Esophagus (tissue), 2 donors: Measurements from ENCODE around the gene PSMG2. TPM values are rescaled to one million over a fixed set of nuclear protein-coding genes. Genes with fewer than 3 reads are reported as not detected.
"Not testable (repeated sequence)": the region's sequence is repeated elsewhere in the genome, so short reads cannot be mapped to it uniquely, and the experiment has no call there.

Experiments used
- H3K27ac ChIP-seq, 2 donors: one replicate each; pipeline ENCODE4 v1.5.1; 2013; ENCODE audit warnings: low read depth in 2 of 2, mild to moderate bottlenecking in 2 of 2, inconsistent platforms in 1 of 2, low read length in 1 of 2, moderate library complexity in 1 of 2
- H3K27me3 ChIP-seq, 2 donors: one replicate each; pipeline ENCODE4 v1.6.1; 2013; ENCODE audit warnings: low read length in 2 of 2, control low read depth in 1 of 2, mild to moderate bottlenecking in 1 of 2; ENCODE audit not compliant: insufficient read depth in 2 of 2, control insufficient read depth in 1 of 2
- H3K36me3 ChIP-seq, 2 donors: one replicate each; pipeline ENCODE4 v1.6.1; 2013; ENCODE audit warnings: low read length in 1 of 2; ENCODE audit not compliant: control insufficient read depth in 2 of 2, insufficient read depth in 2 of 2
- H3K4me1 ChIP-seq, 2 donors: one replicate each; pipeline ENCODE4 v1.6.1; 2013; ENCODE audit warnings: low read length in 1 of 2; ENCODE audit not compliant: control insufficient read depth in 2 of 2, insufficient read depth in 2 of 2
- H3K4me3 ChIP-seq, 2 donors: one replicate each; pipeline ENCODE4 v1.5.1; 2013; ENCODE audit warnings: low read length in 2 of 2, mild to moderate bottlenecking in 2 of 2, low read depth in 1 of 2, moderate library complexity in 1 of 2
- H3K9me3 ChIP-seq, 2 donors: one replicate each; pipeline ENCODE4 v1.6.1; 2013; ENCODE audit warnings: mild to moderate bottlenecking in 2 of 2, low read depth in 1 of 2, low read length in 1 of 2, moderate library complexity in 1 of 2; ENCODE audit not compliant: control insufficient read depth in 2 of 2, insufficient read depth in 1 of 2
- WGBS, 2 donors: extraction: QIAGEN DNeasy Blood & Tissue Kit; methylation state at CpG; one replicate each; pipeline ENCODE4 v1.1.7; 2013; 5-methylcytosine and 5-hydroxymethylcytosine counted together
- polyA plus RNA-seq, 2 donors: library from polyadenylated mRNA; stranded (reverse); fragments of 200-250 nt; gene quantifications; one replicate each; pipeline ENCODE4 v1.2.3, GENCODE V29; 2013
- donor health status: healthy with polysubstance abuse.
- donor health status: Bipolar disorder and iron deficiency.

The PSMG2 gene
- polyA plus RNA-seq, 2 donors = 66.6 to 76.6 TPM

DNA sequence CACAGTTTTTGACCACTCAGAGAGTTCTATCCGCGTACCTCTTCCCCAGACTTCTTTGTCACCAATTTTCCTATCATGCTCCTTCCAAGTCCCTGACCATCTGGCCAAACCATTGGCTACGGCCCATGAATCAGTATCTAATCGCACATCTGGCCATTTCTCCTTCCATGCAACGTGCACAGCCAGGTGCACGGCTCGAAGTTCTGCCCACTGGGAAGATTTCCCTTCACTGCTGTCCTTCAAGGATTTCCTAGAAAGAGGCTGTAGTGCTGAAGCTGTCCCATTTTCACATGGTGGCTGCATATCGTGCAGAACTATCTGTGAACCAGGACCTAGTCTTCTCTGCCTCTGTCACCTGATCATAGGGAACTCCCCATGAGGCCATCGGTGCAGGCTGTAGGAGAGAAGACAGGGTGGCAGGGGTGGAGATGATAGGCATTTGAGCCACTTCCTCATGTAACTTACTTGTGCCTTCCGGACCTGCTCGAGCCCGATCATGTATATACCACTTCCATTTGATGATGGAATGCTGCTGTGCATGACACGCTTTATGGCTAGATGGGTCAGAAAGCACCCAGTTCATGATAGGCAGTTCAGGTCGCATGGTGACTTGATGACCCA, 53.9 kb downstream of the PSMG2 start:
- WGBS, 2 donors = 93 to 94% methylated on average over 14 of the region's 14 CpGs

DNA sequence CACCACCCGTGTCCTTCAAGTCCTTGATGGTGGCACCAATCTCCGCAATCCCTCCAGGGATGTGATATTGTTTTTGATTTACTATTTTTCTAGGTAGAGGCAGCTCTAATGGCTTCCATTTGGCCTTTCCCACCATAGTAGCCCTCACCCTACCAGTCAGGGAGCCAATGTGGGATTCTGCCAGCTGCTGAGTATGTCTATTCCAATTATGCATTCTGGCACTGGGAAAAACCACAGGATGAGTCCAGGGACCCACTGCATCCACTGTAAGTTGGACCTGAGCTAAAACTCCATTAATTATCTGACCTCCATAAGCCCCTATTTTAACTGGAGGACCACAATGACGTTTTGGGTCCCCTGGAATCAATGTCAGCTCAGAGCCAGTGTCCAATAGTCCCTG, 55.7 kb downstream of the PSMG2 start:
- not testable (repeated sequence) for H3K27ac ChIP-seq, H3K27me3 ChIP-seq, H3K4me3 ChIP-seq, H3K36me3 ChIP-seq, H3K9me3 ChIP-seq, H3K4me1 ChIP-seq
- WGBS, 2 donors = 77 to 80% methylated on average over 3 of the region's 3 CpGs

More for the DNA sequence above, 53.9 kb downstream of the PSMG2 start:
- H3K4me1 ChIP-seq, H3K36me3 ChIP-seq, H3K27me3 ChIP-seq, H3K4me3 ChIP-seq, H3K9me3 ChIP-seq, H3K27ac ChIP-seq: not testable (repeated sequence)

DNA sequence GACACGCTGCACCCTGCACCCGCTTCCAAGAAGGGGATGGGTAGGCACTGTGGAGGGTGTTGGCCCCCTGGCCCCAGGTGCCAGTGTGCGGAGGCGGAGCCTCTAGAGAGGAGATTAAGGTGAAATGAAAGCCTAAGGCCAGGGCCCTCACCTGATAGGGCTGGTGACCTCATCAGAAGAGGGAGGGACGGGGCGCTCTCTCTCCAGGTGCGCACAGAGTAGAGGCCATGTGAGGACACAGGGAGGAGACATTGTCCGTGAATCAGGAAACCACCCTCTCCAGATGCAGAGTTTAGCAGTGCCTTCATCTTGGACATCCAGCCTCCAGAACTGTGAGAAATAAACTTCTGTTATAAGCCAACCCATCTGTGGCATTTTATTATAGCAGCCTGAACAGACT, 62.3 kb downstream of the PSMG2 start:
- Histone ChIP-seq H3K27ac (no peak overlapping the region), H3K27me3 (no peaks in the 10 kb centered on the region), H3K4me3 (no peak overlapping the region), H3K9me3 (peaks cover 0 to 2% of the 10 kb centered on the region in 2 donors), H3K4me1 (no peaks in the 10 kb centered on the region), H3K36me3 (no peaks in the 10 kb centered on the region)
- 63 to 69% methylated on average over 8 of the region's 8 CpGs for WGBS, 2 donors

DNA sequence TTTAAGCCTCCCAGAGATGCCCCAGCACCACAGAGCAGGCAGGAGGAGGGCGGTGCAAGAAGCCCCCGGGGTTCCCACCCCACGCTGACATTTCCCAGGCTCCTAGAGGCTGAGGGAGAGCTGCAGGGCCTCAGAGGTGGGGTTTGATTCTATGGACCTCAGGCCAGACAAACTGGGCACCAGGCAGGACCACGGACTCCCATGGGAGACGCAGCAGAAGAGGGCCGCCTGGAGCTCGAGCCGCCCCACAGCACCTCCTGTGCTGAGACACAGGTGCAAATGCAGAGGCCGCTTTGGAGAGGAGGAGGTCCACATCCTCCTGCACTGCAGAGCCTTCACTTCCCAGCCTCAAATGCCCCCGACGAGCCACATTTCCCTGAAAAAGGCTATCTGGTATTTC, 62.7 kb downstream of the PSMG2 start:
- Histone ChIP-seq H3K4me1 (no peaks in the 10 kb centered on the region), H3K27ac (no peak overlapping the region), H3K27me3 (no peaks in the 10 kb centered on the region), H3K4me3 (no peak overlapping the region), H3K9me3 (no peaks in the 10 kb centered on the region), H3K36me3 (no peaks in the 10 kb centered on the region)
- 88 to 90% methylated on average over 10 to 11 of the region's 11 CpGs for WGBS, 2 donors

DNA sequence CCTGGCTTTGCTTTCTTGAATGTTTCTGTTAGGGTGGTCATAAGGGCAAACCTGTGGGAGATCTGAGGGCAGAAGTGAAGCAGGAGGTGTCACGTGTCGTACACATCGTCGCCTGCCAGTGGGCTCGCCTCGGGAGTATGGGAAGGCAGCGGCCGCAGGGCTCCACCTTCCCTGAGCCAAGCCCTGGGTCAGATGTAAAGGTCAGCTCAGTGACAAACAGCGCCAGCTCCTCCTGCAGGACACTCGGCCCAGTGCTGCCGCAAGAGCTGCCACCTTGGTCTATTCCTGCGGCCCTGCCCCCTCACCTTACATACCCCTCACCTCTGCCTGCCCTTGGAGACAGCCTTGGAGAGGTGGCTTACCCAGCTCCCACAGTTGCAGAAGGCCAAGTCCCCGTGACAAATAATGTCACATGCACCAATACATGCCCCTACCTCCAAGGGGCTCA, 64.2 kb downstream of the PSMG2 start:
- H3K9me3 ChIP-seq = no peaks in the 10 kb centered on the region
- H3K4me3 ChIP-seq = no peak overlapping the region
- H3K36me3 ChIP-seq = no peaks in the 10 kb centered on the region
- H3K27me3 ChIP-seq = no peaks in the 10 kb centered on the region
- H3K27ac ChIP-seq = no peak overlapping the region
- 58% methylated on average over 13 of the region's 13 CpGs for WGBS, 2 donors
- H3K4me1 ChIP-seq = no peaks in the 10 kb centered on the region

DNA sequence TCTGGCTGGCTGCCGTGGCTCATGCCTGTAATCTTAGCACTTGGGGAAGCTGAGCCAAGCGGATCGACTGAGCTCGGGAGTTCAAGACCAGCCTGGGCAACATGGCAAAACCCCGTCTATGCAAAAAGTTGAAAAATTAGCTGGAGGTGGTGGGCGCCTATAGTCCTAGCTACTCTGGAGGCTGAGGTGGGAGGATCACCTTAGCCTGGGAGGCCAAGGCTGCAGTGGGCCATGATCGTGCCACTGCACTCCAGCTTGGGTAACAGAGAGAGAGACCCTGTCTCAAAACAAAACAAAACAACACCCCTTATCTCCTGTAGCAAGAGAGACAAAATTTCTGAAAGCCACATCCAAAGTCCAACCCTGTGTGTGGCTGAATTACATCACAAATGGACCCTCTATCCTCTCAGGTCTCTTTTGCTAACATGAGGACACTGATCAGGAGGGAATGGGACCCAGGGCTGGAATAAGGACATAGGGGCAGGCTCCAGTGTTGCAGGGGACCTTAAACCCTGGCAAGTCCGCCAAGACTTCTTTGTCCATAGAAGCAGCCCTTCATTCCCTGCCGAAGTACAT, 64.8 kb downstream of the PSMG2 start:
- 92 to 93% methylated on average over 9 of the region's 9 CpGs for WGBS, 2 donors

DNA sequence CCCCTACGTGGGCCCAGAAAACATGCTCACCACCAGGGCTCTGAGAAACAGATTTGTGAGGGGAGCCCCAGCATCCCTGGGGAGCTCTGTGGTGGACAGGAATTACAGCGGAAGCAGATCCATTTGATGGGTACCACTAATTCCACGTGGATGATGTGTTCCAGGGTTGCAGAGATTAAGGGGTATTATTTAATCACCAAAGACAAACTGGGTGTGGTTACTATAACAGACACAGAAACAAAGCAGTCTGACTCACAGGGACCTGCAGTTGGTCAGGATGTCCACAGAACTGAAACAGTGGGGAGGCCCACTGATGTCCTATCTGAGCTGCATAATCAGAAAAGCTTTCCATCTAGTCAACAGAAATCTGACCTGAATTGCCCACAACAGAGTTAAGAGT, 65.8 kb downstream of the PSMG2 start:
- Histone ChIP-seq H3K9me3 (no peaks in the 10 kb centered on the region), H3K36me3 (no peaks in the 10 kb centered on the region), H3K27me3 (no peaks in the 10 kb centered on the region), H3K27ac (no peak overlapping the region), H3K4me3 (no peak overlapping the region), H3K4me1 (no peaks in the 10 kb centered on the region)
- WGBS, 2 donors = 66 to 74% methylated on average over 3 of the region's 3 CpGs

More for the DNA sequence above, 64.8 kb downstream of the PSMG2 start:
- Histone ChIP-seq H3K36me3 (no peaks in the 10 kb centered on the region), H3K27me3 (no peaks in the 10 kb centered on the region), H3K4me1 (no peaks in the 10 kb centered on the region), H3K27ac (no peak overlapping the region), H3K4me3 (no peak overlapping the region), H3K9me3 (no peaks in the 10 kb centered on the region)

DNA sequence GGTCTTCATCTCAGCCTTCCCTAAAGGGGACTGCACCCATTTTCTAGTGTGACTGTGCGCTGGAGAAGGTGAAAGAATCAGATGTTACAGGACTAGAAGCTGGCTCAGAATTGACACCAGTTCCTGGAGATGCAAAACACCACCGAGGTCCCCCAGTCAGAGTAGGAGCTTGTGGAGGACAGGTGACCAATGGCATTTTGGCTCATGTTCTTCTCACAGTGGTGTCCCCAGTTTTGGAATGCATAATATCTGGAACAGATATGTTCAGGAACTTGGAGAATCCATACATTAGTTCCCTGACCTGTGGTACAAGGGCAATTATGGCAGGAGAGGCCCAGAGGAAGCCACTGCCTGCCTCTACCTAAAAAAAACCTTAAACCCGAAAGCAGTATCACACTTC, 66.3 kb downstream of the PSMG2 start:
- Histone ChIP-seq H3K4me1 (no peaks in the 10 kb centered on the region), H3K27ac (no peak overlapping the region), H3K9me3 (no peaks in the 10 kb centered on the region), H3K27me3 (no peaks in the 10 kb centered on the region), H3K36me3 (no peaks in the 10 kb centered on the region), H3K4me3 (no peak overlapping the region)
- 91 to 94% methylated on average over 3 of the region's 3 CpGs for whole genome bisulfite sequencing, 2 donors

DNA sequence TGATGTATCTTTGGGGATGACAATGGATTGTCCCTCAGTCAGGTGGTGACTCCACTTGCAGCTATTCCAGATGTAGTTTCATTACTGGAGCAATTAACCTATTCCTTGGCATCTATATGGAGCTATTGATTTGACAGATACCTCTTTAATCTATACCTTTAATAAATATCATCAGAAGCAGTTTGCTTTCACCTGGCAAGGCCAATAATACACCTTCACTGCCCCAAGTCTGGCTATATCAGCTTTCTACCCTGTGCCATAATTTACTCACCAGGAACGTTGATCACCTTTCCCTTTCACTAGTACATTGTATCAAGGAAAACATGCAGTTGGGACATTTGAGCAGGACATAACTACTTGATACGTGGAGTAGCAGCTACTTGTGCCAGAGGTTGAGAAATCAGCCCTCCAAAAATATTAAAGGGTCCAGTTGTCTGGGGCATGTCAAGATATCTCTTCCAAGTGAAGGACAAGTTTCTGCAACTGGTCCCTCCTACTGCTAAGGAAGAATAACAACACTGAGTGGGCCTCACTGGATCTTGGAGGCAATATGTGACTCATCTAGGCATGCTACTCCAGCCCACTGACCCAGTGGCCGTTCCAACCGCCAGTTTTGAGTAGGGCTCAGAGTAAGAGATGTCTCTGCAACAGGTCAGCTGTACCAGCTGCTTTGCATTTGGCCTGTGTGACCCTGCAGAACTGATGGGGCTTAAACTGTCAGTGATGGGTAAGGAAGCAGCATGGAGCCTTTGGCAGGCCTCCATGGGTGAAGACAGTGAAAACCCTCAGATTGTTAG, 67.0 kb downstream of the PSMG2 start:
- Histone ChIP-seq H3K4me1 (no peaks in the 10 kb centered on the region), H3K9me3 (no peaks in the 10 kb centered on the region), H3K27ac (no peak overlapping the region), H3K4me3 (no peak overlapping the region), H3K27me3 (no peaks in the 10 kb centered on the region), H3K36me3 (no peaks in the 10 kb centered on the region)
- 84 to 85% methylated on average over 4 of the region's 4 CpGs for WGBS, 2 donors
